HG03558 (cell line): ENCODE results near the gene RTKN.

Experiments used
- ATAC-seq: cut with Tn5 transposase; IDR thresholded peaks from one replicate; pipeline ENCODE4 v1.9.1; 2021; ENCODE audit warnings: moderate number of reproducible peaks; ENCODE audit not compliant: unreplicated experiment; ENCODE audit errors: extremely low read depth

Gene RTKN

GRCh38 chr2:74419345-74419744 is 22.4 kb downstream of the RTKN start:
- no peak for ATAC-seq

GRCh38 chr2:74418312-74418711 is 23.4 kb downstream of the RTKN start:
- no peak for ATAC-seq

DNA sequence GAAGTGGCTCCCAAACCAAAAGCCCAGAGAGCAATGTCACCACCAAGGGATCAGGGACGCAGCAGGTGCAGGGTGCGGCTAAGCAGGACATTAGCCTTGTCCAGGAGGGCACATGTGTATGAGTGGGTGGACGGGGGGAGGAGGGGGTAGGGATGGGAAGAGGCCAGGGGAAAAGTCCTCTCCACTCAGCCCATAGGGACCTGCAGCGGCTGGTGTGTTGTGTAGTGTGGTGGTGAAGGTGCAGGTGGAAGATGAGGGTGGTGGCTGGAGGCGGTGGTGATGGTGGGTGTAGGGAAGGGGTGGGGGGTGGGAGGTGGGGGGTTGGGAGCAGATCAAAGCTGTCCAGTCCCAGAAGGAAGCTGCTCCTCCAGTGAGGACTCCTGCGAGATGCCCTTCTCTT is 24.0 kb downstream of the RTKN start:
- ATAC-seq = no peak

DNA sequence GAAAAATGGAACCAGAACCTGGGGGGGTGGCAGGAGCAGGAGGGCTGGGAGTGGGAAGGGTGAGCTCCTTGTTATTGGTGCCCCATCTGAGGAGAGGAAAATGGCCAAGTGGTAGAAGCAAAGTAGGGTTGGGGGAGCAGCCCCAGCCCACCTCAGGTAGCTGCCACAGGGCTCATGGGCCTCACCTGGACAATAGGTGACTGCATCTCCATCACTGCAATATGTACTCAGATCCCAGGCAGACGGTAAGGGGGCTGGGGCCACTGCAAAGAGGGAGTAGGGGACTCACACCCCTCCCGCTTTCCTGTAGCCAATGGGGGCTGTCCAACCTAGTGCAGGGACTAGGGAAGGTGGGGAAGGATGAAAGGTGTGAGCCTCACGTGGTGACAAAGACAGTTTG is 24.5 kb downstream of the RTKN start:
- no peak for ATAC-seq

DNA sequence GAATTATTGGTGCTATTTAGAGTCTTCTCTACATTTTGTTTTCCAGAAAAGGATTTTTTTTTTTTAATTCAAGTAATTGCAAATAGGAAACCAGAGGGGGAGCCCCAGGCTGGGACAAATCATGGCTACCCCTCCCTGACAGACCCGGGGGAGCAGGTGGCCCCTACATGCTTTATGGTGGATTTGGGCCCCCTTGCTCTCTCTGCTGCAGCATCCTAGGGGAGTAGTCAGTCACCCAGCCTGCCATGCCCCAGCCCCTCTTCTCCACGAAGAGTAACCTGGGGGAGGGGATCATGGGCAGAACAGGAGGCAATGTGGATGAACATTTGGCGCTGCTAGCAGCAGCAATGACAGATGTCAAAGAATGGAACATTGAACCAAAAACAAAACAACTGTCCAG is 25.0 kb downstream of the RTKN start:
- no peak for ATAC-seq

GRCh38 chr2:74415762-74416395 is 25.9 kb downstream of the RTKN start:
- no peak for ATAC-seq

- ATAC-seq = no peak
Measured at GRCh38 chr2:74414881-74415761, 26.6 kb downstream of the RTKN start.

DNA sequence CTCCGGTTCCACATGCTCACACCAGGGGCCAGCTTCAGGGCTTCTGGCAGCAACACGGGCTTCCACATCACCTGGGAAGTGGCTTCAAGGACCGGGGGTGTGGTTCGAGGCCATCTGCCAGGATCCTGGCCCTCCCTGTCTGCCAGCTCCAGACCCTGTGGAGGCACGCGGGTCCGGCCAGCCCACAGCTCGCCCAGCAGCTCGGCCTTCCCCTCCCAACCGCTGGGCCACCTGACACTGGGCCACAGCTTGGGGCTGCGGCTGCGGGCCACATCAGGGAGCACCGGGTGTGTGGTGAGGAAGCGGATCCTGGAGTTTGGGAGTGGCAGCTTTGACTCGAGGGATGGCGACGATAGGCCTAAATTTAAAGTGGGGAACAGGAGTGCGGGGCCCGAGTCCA is 27.3 kb downstream of the RTKN start:
- no peak for ATAC-seq

DNA sequence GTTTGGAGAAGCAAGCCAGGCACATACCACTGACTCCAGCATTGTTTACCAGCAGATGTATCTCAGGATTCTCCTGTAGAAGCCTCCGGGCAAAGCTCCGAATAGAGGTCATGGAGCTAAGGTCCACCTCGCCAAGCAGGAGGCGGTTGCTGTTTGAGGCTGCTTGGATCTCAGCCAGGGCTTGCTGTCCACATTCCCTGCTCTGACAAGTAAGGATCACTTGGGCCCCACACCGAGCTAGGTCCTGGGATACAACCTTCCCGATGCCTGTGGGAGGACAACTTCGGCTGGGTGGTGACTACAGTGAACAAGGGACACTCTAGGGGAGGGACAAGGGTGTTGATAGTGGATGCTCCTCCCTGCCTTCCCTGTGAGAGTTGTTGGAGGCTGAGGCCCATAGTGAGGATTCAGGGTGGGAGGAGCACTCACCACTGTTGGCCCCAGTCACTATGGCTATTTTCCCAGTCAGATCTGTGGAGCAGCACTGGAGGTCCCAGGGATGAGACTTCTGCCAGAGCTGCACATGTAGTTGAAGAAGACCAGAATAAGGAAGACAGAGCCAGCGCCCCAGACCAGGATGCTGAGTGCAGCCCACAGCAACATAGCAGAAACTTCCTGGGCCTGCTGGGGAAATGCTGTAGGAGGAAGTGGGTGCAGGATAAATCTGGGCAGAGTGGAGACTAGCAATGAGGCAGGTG is 28.6 kb downstream of the RTKN start:
- ATAC-seq = no peak

- ATAC-seq = no peak
Measured at GRCh38 chr2:74407682-74408081, 34.1 kb downstream of the RTKN start.

- ATAC-seq = no peak
Measured at GRCh38 chr2:74406035-74406434, 35.7 kb downstream of the RTKN start.

DNA sequence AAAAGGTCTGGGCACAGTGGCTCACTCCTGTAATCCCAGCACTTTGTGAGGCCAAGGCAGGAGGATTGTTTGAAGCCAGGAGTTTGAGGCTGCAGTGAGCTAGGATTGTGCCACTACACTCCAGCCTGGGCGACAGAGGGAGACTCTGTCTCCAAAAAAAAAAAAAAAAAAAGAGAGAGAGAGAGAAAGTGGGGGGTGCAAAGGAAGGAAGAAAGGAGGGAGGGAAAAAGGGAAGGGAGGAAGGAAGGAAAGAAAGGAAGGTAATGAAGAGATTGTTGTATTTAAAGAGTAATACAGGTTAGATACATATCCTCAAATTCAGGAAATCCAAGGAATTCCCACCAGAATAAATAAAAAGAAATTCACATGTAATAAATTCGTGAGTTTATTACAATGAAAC is 39.8 kb downstream of the RTKN start:
- ATAC-seq = no peak

- ATAC-seq = no peak
Measured at GRCh38 chr2:74399785-74400184, 42.0 kb downstream of the RTKN start.

DNA sequence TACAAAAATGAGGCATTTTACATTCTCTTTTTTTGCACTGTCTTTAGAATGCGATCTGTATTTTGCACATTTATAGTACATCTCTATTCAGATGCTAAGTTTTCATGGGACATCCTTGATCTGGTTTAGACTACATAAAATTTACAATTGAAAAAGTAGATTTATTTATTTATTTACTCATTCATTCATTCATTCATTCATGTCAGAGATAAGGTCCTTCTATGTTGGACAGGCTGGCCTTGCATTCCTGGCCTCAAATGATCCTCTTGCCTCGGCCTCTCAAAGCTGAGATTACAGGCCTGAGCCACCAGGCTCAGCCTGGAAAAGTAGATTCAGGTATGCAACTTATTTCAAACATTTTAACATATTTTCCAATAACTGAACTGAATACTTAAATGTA is 45.6 kb downstream of the RTKN start:
- ATAC-seq = no peak

- no peak for ATAC-seq
Measured at GRCh38 chr2:74393525-74393924, 48.2 kb downstream of the RTKN start.

- no peak for ATAC-seq
Measured at GRCh38 chr2:74392449-74392743, 49.3 kb downstream of the RTKN start.

GRCh38 chr2:74391580-74392448 is 49.9 kb downstream of the RTKN start:
- no peak for ATAC-seq

- no peak for ATAC-seq
Measured at GRCh38 chr2:74391209-74391579, 50.5 kb downstream of the RTKN start.

DNA sequence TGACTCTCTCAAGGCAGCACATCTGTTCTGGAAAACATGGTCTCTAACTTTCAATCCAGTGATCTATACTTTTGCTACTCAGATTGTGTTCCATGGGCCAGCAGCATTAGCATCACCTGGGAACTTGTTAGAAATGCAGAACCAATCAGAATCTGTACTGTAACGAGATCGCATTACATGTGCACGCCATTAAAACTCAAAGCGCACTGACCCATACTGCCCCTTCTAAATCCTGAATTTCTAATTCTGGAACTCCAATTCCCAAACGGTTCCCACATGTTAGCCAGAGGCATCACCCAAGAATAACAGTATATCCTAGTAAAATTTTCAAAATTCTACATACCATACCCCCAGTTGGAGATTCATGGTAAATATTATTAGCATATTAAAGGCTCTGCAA is 51.1 kb downstream of the RTKN start:
- ATAC-seq = no peak

GRCh38 chr2:74387346-74387745 is 54.4 kb downstream of the RTKN start:
- ATAC-seq = no peak

GRCh38 chr2:74385396-74385795 is 56.3 kb downstream of the RTKN start:
- no peak for ATAC-seq
